Mucosa of descending colon (tissue), 3 donors: ENCODE data around the gene UFSP1. TPM values are rescaled to one million over a fixed set of nuclear protein-coding genes. Genes with fewer than 3 reads are reported as not detected.

ENCODE experiments used
- ATAC-seq: fragments of 200-7000 bp; cut with Tn5 transposase; one replicate; pipeline ENCODE4 v1.9.1; 2020; ENCODE audit warnings: mild to moderate bottlenecking, moderate library complexity
- DNase-seq, 3 donors: peaks; one replicate each; pipeline ENCODE4 v3.0.0-alpha.2; 2020
- H3K36me3 ChIP-seq: fragments of 200-600 bp; one replicate; pipeline ENCODE4 v1.8.0; 2021; ENCODE audit warnings: low read depth, mild to moderate bottlenecking
- H3K4me1 ChIP-seq: fragments of 200-600 bp; one replicate; pipeline ENCODE4 v1.8.0; 2021; ENCODE audit warnings: low read depth, mild to moderate bottlenecking
- H3K4me3 ChIP-seq: fragments of 200-600 bp; one replicate; pipeline ENCODE4 v1.8.0; 2021; ENCODE audit warnings: mild to moderate bottlenecking
- H3K9me3 ChIP-seq: fragments of 200-600 bp; one replicate; pipeline ENCODE4 v1.8.0; 2021; ENCODE audit warnings: mild to moderate bottlenecking
- intact Hi-C, 2 donors: fragments of 100-400 bp; cut with DNase I in 1 of 2; cut with micrococcal nuclease in 1 of 2; formaldehyde crosslinking; loops; one replicate each; pipeline versions ENCODE4 v1.11.0 to v1.11.1; 2022; cut with DNase I, micrococcal nuclease
- total RNA-seq, 3 donors: library from RNA; stranded (reverse); fragmentation: NEBNext Ultra II Directional in 2 of 3; extraction: Animal tissue kit (Norgen Biotek cat#: 25700) in 2 of 3; gene quantifications; one replicate each; pipeline versions ENCODE4 v1.2.1 to v1.2.4, GENCODE V29; 2021 to 2023
- TF ChIP-seq, protein P1 (sequence below): fragments of 200-600 bp; IDR thresholded peaks from one replicate; pipeline ENCODE4 v1.8.0; 2022; ENCODE audit warnings: antibody characterized with exemption, mild to moderate bottlenecking
- donor health status: DM: no; HTN: no; CAD: no; lungs with moderate emphysema.
- donor health status: DM: no; HTN: no; CAD: no.
- donor health status: DM: no; HTN: yes; CAD: no.

The UFSP1 gene
- total RNA-seq, 3 donors from 2014 or later: 2.1 to 3.4 (median 3.0) TPM

DNA sequence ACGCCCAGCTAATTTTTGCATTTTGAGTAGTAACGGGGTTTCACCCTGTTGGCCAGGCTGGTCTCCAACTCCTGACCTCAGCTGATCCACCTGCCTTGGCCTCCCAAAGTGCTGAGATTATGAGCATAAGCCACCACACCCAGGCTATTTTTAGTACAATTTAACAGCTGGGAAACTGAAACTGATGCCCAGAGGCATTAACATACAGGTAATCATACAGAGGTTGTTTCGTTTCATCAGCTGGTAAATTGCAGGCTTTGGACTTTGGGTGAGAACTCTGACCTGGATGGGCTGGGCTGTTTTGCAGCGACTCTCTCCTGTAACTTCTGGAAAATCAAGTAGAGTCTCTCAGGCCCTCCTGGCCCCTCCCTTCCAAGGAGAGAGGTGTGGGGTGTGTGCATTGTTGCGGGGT is 12.4 kb upstream of the UFSP1 start:
- DNase-seq (peak; percentile 63 to 84 (median 66)), ATAC-seq (peak; percentile 84)
- H3K9me3 ChIP-seq: no peaks in the 10 kb centered on the region
- H3K4me1 ChIP-seq: peaks cover 17% of the 10 kb centered on the region
- intact Hi-C loops: no loop called here
- no peak overlapping the region for H3K4me3 ChIP-seq
- TF ChIP-seq, protein P1, sequence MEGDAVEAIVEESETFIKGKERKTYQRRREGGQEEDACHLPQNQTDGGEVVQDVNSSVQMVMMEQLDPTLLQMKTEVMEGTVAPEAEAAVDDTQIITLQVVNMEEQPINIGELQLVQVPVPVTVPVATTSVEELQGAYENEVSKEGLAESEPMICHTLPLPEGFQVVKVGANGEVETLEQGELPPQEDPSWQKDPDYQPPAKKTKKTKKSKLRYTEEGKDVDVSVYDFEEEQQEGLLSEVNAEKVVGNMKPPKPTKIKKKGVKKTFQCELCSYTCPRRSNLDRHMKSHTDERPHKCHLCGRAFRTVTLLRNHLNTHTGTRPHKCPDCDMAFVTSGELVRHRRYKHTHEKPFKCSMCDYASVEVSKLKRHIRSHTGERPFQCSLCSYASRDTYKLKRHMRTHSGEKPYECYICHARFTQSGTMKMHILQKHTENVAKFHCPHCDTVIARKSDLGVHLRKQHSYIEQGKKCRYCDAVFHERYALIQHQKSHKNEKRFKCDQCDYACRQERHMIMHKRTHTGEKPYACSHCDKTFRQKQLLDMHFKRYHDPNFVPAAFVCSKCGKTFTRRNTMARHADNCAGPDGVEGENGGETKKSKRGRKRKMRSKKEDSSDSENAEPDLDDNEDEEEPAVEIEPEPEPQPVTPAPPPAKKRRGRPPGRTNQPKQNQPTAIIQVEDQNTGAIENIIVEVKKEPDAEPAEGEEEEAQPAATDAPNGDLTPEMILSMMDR: no peak
- H3K36me3 ChIP-seq: peaks cover 4% of the 10 kb centered on the region

DNA sequence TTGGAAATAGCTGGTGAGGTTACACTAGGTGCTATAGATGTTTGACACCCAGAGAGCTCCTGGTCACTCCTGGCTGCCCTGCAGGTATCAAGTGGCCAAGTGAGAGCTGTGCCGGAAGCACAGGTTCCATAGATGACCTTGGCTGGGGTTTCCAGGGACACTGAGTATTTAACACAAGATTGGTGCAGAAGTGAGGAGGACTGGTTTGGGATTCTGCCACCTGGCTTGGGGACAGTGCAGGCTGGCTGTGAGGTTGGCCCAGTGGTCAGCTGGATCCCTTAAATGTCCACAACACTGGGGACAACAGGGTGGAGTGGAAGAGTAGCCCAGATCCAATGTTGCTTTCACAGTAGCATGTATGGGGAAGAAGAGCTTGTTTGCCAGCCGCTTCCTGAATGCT is 11.5 kb upstream of the UFSP1 start:
- DNase-seq (no peak), ATAC-seq (no peak)
- no peak overlapping the region for H3K4me3 ChIP-seq
- peaks cover 4% of the 10 kb centered on the region for H3K36me3 ChIP-seq
- TF ChIP-seq, protein P1: no peak
- H3K9me3 ChIP-seq: no peaks in the 10 kb centered on the region
- peaks cover 24% of the 10 kb centered on the region for H3K4me1 ChIP-seq
- intact Hi-C loops: no loop called here

DNA sequence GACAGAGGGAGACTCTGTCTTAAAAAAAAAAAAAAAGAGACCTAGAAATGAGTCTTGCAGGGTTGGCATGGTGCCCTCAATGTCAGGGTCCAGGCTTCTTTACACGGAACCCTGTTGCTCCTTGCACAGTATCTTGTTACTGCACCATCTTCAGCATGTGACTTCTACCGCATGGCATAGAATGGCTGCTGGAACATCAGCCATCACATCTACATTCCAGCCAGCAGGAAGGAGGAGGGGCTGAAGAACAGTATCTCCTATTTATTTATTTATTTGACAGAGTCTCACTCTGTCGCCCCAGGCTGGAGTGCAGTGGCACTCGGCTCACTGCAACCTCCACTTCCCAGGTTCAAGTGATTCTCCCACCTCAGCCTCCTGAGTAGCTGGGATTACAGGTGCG is 9.9 kb upstream of the UFSP1 start:
- intact Hi-C loops: loop anchor here (5.0 kb wide), 2 partner anchors 68 to 158 kb away; partner anchors contain the start of gene MUC12 (in 1 of the 2)

DNA sequence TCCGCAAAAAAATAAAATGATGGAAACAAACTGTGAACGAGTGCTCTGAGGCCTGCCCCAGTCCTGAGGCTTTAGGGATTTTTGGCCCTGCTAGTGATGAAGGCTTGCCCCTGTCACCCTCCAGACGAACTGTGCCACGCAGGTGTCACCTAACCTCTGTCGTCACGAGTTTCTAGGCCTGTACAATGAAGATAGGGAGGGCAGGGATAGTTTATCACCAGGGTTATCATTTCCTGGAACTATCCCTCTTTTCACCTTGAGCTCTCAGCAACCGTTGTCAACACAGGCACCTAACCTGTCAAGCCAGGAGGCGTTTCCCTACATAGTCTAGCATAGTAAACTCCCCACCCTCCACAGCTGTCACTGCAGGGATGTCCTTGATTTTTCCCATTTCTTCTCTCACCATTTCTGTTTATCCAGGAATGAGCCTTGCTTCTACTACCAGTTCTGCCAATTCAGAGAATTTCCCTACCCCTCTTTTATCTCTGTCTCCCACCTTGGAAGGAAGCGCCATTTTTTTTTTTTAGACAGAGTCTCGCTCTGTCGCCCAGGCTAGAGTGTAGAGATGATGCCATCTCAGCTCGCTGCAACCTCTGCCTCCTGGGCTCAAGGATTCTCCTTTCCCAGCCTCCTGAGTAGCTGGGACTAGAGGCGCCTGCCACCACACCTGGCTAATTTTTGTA is 8.4 kb upstream of the UFSP1 start:
- ATAC-seq (peak; percentile 73), DNase-seq (peak in 2 of 3 donors; percentile 58 to 83)
- Histone ChIP-seq H3K4me1 (peaks cover 40% of the 10 kb centered on the region), H3K36me3 (peaks cover 4% of the 10 kb centered on the region), H3K9me3 (no peaks in the 10 kb centered on the region), H3K4me3 (no peak overlapping the region)
- intact Hi-C loops: loop anchor here (5.0 kb wide), 2 partner anchors 69 to 159 kb away; partner anchors contain the start of gene MUC12 (in 1 of the 2)
- TF ChIP-seq, protein P1: no peak

More for the DNA sequence above, 9.9 kb upstream of the UFSP1 start:
- Histone ChIP-seq H3K9me3 (no peaks in the 10 kb centered on the region), H3K36me3 (peaks cover 4% of the 10 kb centered on the region), H3K4me1 (peaks cover 37% of the 10 kb centered on the region), H3K4me3 (no peak overlapping the region)
- DNase-seq (no peak), ATAC-seq (no peak)
- TF ChIP-seq, protein P1: no peak

DNA sequence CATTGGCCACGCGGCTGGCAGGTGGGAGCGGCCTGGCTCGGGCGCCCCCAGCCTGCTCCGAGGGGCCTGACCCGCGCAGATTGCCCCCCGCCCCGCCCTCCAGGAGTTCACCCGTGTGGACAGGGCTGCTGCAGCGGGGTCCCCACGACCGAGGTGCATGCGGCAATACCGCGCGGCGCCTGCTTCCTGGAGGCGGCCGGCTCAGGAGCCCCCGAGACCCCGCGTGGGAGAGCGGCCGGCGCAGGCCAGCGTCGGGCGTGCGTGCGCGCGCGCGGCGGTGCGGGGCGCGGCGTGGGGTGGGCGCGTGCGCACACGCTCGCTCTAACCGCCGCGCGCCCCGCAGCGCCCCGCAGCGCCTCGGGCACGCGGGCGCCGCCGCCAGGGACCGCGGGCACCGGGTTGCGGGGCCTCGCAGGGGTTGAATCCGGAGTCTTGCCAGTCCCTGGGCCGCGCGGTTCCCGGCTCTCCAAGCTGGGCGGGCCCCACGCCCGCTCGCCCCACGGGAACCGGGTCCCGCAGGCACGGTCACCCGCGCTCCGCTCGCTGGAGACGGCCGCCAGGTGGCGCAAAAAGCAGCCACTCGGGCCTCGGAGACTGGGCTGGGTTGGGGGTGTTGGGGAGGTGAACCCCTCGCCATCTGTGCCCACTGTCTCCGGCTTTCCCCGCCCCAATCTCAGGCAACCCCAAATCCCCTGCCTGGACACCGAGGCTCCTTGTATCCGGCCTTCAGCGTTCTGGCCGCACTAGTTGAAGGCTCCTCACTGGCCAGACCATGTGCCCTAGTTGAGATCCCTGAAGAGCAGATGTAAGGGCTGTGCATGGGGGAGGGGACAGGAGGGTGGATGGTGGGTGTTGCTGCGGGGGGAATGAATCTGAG is 7.5 kb upstream of the UFSP1 start:
- Histone ChIP-seq H3K4me1 (peaks cover 34% of the 10 kb centered on the region), H3K36me3 (peaks cover 4% of the 10 kb centered on the region), H3K4me3 (no peak overlapping the region), H3K9me3 (no peaks in the 10 kb centered on the region)
- DNase-seq (peak in 2 of 3 donors; percentile 70 to 80), ATAC-seq (peak; percentile 37)
- intact Hi-C loops: loop anchor here (5.0 kb wide), 2 partner anchors 70 to 160 kb away; partner anchors contain the start of gene MUC12 (in 1 of the 2)
- TF ChIP-seq, protein P1: peak; percentile 47
